ENCODE data around the gene POFUT1. TPM values are rescaled to one million over a fixed set of nuclear protein-coding genes. Genes with fewer than 3 reads are reported as not detected.

Gene POFUT1
- polyA plus RNA-seq, 3 donors, result 10.9 to 22.8 (median 11.8) TPM

DNA sequence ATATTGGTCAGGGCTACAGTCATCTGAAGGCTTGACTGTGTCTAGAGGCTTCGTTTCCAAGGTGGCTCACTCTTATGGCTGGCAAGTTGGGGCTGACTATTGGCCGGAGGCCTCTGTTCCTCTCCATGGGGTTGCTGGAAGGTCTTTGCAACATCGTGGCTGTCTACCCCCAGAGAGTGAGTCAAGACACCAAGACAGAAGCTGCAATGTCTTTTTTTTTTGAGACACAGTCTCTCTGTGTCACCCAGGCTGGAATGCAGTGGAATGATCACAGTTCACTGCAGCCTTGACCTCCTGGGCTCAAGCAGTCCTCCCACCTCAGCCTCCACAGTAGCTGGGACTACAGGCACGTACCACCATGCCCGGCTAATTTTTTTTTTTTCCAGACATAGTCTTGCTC, 40.4 kb downstream of the POFUT1 start:
- TF ChIP-seq, protein P1, sequence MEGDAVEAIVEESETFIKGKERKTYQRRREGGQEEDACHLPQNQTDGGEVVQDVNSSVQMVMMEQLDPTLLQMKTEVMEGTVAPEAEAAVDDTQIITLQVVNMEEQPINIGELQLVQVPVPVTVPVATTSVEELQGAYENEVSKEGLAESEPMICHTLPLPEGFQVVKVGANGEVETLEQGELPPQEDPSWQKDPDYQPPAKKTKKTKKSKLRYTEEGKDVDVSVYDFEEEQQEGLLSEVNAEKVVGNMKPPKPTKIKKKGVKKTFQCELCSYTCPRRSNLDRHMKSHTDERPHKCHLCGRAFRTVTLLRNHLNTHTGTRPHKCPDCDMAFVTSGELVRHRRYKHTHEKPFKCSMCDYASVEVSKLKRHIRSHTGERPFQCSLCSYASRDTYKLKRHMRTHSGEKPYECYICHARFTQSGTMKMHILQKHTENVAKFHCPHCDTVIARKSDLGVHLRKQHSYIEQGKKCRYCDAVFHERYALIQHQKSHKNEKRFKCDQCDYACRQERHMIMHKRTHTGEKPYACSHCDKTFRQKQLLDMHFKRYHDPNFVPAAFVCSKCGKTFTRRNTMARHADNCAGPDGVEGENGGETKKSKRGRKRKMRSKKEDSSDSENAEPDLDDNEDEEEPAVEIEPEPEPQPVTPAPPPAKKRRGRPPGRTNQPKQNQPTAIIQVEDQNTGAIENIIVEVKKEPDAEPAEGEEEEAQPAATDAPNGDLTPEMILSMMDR (IDR thresholded peaks at IDR 0.05), result no peak
- DNase-seq, result peak; percentile 24 to 34 (median 32)
- Histone ChIP-seq H3K9ac (ENCODE audit: insufficient read depth, low read length, poor library complexity, severe bottlenecking) (no peak overlapping the region), H3K9me3 (replicated peaks in 1 of 2; ENCODE audit: control insufficient read depth in 1 of 2, insufficient read depth in 1 of 2, low read length in 2 of 2) (no peaks in the 10 kb centered on the region), H2AFZ (ENCODE audit: insufficient read depth, low read depth, low read length, poor library complexity, severe bottlenecking) (no peak overlapping the region), H3K27ac (ENCODE audit: low read depth in 1 of 2, low read length in 2 of 2) (no peak overlapping the region), H3K4me3 (replicated peaks in 1 of 3; ENCODE audit: low read depth in 2 of 3, low read length in 3 of 3) (no peak overlapping the region), H3K4me2 (replicated peaks; ENCODE audit: extremely low read depth, low read length, poor library complexity, severe bottlenecking) (no peak overlapping the region), H3K79me2 (ENCODE audit: insufficient read depth, low read length) (no peaks in the 10 kb centered on the region), H3K4me1 (ENCODE audit: control insufficient read depth in 1 of 2, insufficient read depth in 2 of 2, low read length in 2 of 2) (peaks cover 10 to 17% of the 10 kb centered on the region in 2 donors), H3K27me3 (ENCODE audit: control insufficient read depth in 2 of 2, insufficient read depth in 2 of 2, low read length in 2 of 2) (no peaks in the 10 kb centered on the region), H3K36me3 (replicated peaks in 1 of 2; ENCODE audit: control insufficient read depth in 1 of 2, insufficient read depth in 2 of 2, low read length in 2 of 2) (no peaks in the 10 kb centered on the region), H4K20me1 (ENCODE audit: insufficient read depth, low read length) (no peaks in the 10 kb centered on the region)
- intact Hi-C loops (cut with micrococcal nuclease), result no loop called here
- peaks cover 15% of the 10 kb centered on the region for H3K4me1 Mint-ChIP-seq
- 63% methylated on average over 5 of the region's 5 CpGs for WGBS (ENCODE audit: insufficient coverage)
- H3K27ac Mint-ChIP-seq, result no peak overlapping the region
- H3K4me3 Mint-ChIP-seq, result no peak overlapping the region
- H3K9me3 Mint-ChIP-seq, result peaks cover 0 to 1% (median 0%) of the 10 kb centered on the region in 7 donors
- peaks cover 1 to 4% (median 3%) of the 10 kb centered on the region in 3 donors for H3K27me3 Mint-ChIP-seq (ENCODE audit: low read depth in 3 of 3)
- H3K36me3 Mint-ChIP-seq, result no peaks in the 10 kb centered on the region

DNA sequence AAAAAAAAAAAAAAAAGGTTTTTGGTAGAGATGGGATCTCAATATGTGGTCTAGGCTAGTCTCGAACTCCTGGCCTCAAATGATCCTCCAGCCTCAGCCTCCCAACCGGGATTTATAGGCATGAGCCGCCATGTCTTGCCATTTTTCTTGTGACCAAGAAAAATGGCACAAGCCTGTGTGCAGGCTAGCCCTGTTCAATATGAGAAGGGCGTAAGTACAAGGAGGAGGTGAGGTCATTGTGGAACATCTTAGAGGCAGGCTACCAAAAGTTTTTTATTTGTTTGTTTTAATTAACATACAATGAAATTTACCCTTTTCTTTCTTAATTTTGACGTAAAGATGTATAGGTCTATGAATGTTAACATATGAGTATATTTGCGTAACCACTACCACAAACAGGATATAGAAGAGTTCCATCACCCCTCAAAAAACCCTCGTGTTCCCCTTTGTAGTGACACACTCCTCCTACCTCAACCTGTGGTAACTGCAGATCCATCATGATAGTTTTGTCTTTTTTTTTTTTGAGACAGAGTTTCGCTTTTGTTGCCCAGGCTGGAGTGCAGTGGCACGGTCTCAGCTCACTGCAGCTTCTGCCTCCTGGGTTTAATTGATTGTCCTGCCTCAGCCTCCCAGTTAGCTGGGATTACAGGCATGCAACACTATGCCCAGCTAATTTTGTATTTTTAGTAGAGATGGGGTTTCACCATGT, 41.5 kb downstream of the POFUT1 start:
- Histone ChIP-seq H3K4me2 (replicated peaks; ENCODE audit: extremely low read depth, low read length, poor library complexity, severe bottlenecking) (peak overlapping the region; percentile 31), H3K27me3 (ENCODE audit: control insufficient read depth in 2 of 2, insufficient read depth in 2 of 2, low read length in 2 of 2) (no peaks in the 10 kb centered on the region), H3K27ac (ENCODE audit: low read depth in 1 of 2, low read length in 2 of 2) (no peak overlapping the region), H3K4me1 (ENCODE audit: control insufficient read depth in 1 of 2, insufficient read depth in 2 of 2, low read length in 2 of 2) (peaks cover 10 to 17% of the 10 kb centered on the region in 2 donors), H3K36me3 (replicated peaks in 1 of 2; ENCODE audit: control insufficient read depth in 1 of 2, insufficient read depth in 2 of 2, low read length in 2 of 2) (no peaks in the 10 kb centered on the region), H3K79me2 (ENCODE audit: insufficient read depth, low read length) (no peaks in the 10 kb centered on the region), H2AFZ (ENCODE audit: insufficient read depth, low read depth, low read length, poor library complexity, severe bottlenecking) (peak overlapping the region; percentile 13), H4K20me1 (ENCODE audit: insufficient read depth, low read length) (no peaks in the 10 kb centered on the region), H3K9ac (ENCODE audit: insufficient read depth, low read length, poor library complexity, severe bottlenecking) (no peak overlapping the region), H3K9me3 (replicated peaks in 1 of 2; ENCODE audit: control insufficient read depth in 1 of 2, insufficient read depth in 1 of 2, low read length in 2 of 2) (no peaks in the 10 kb centered on the region), H3K4me3 (replicated peaks in 1 of 3; ENCODE audit: low read depth in 2 of 3, low read length in 3 of 3) (peak overlapping the region in 1 of 3 experiments; percentile 10)
- TF ChIP-seq, protein P1 (IDR thresholded peaks at IDR 0.05), result no peak
- intact Hi-C loops (cut with micrococcal nuclease), result no loop called here
- Mint-ChIP-seq H3K4me3 (peak overlapping the region; percentile 56 to 85), H3K27ac (peak overlapping the region in 5 of 7 donors; percentile 23 to 70 (median 38)), H3K27me3 (ENCODE audit: low read depth in 3 of 3) (peaks cover 3 to 4% (median 4%) of the 10 kb centered on the region in 3 donors), H3K36me3 (peaks cover 0 to 2% of the 10 kb centered on the region in 2 donors), H3K4me1 (peaks cover 16% of the 10 kb centered on the region), H3K9me3 (peaks cover 0 to 3% (median 0%) of the 10 kb centered on the region in 7 donors)
- no CpG with 5 or more reads among the region's 9 CpGs for WGBS (ENCODE audit: insufficient coverage)
- peak; percentile 55 to 66 (median 65) for DNase-seq

Measured in CD14-positive monocyte (primary cell).